Activated B cell treated with CpG ODN at 0.5 μM for 24 hours (primary cell): ENCODE measurements around the gene SERPING1. TPM values are rescaled to one million over a fixed set of nuclear protein-coding genes. Genes with fewer than 3 reads are reported as not detected.

Source experiments
- ATAC-seq: fragments of 200-7000 bp; cut with Tn5 transposase; one replicate; pipeline ENCODE4 v1.10.0; 2021; ENCODE audit warnings: low read depth, mild to moderate bottlenecking, moderate library complexity
- CTCF ChIA-PET: fragments of 350-600 bp; sonication (Branson Sonifier 250); formaldehyde crosslinking; loops from one replicate; lab custom pipeline; 2021; ENCODE audit warnings: antibody characterized with exemption; lab: Charles Lee
- POLR2A ChIA-PET: fragments of 350-600 bp; sonication (Branson Sonifier 250); formaldehyde crosslinking; loops from one replicate; lab custom pipeline; 2021; ENCODE audit warnings: antibody characterized with exemption; lab: Charles Lee
- DNase-seq: peaks from one replicate; pipeline ENCODE4 v3.0.0; 2022
- H3K27ac Mint-ChIP-seq: one replicate; pipeline ENCODE4 v1.8.0; 2020; ENCODE audit warnings: mixed read lengths
- H3K27me3 Mint-ChIP-seq: one replicate; pipeline ENCODE4 v1.8.0; 2021; ENCODE audit warnings: mixed read lengths
- H3K36me3 Mint-ChIP-seq: one replicate; pipeline ENCODE4 v1.8.0; 2021; ENCODE audit warnings: low read depth, mixed read lengths
- H3K4me1 Mint-ChIP-seq: one replicate; pipeline ENCODE4 v1.8.0; 2021; ENCODE audit warnings: mixed read lengths
- H3K4me3 Mint-ChIP-seq: one replicate; pipeline ENCODE4 v1.8.0; 2020; ENCODE audit warnings: mild to moderate bottlenecking, mixed read lengths
- H3K9me3 Mint-ChIP-seq: one replicate; pipeline ENCODE4 v1.8.0; 2020; ENCODE audit warnings: mixed read lengths
- CTCF ChIP-seq: fragments of 200-600 bp; IDR thresholded peaks from one replicate; pipeline ENCODE4 v1.8.0; 2022; ENCODE audit warnings: antibody characterized with exemption, mild to moderate bottlenecking
- intact Hi-C: fragments of 100-400 bp; cut with micrococcal nuclease; formaldehyde crosslinking; loops from one replicate; pipeline ENCODE4 v1.15.1; 2024
- total RNA-seq: library from RNA; stranded (reverse); gene quantifications from 2 replicates; pipeline ENCODE4 v1.2.3, GENCODE V29; 2022

Gene SERPING1
- total RNA-seq, result not detected in 2 replicates

GRCh38 chr11:57597461-57597915 lies at the start of gene SERPING1:
TSS of gene SERPING1 (plus strand) at chr11:57597685. CDS start at chr11:57598271, 586 bp downstream.
- ATAC-seq, result no peak
- Mint-ChIP-seq H3K4me3 (no peak within 1 kb of the TSS), H3K4me1 (no peaks in the 10 kb centered on the region), H3K27me3 (peaks cover 48% of the 10 kb centered on the region), H3K36me3 (no peaks in the 10 kb centered on the region), H3K9me3 (no peaks in the 10 kb centered on the region), H3K27ac (no peak within 1 kb of the TSS)
- intact Hi-C loops, result no loop called here
- no peak for TF ChIP-seq CTCF
- POLR2A ChIA-PET, result no interaction called here
- no peak for DNase-seq
- CTCF ChIA-PET, result no interaction called here

GRCh38 chr11:57547854-57548377 lies 49.6 kb upstream of the SERPING1 start:
- CTCF ChIA-PET, result interaction anchor here (0.9 to 1.9 kb wide), 5 partner anchors 20 to 92 kb away, joined by 3 to 9 read pairs (median 4); partner anchors contain the start of gene UBE2L6
- no peaks in the 10 kb centered on the region for H3K27me3 Mint-ChIP-seq
- DNase-seq, result peak; percentile 33
- POLR2A ChIA-PET, result interaction anchor here (0.5 to 1.9 kb wide), 7 partner anchors 17 to 223 kb away, joined by 3 to 16 read pairs (median 4); partner anchors contain the start of genes SSRP1, TIMM10, TNKS1BP1 and UBE2L6
- H3K9me3 Mint-ChIP-seq, result no peaks in the 10 kb centered on the region
- peak; percentile 99 for ATAC-seq
- peak overlapping the region; percentile 24 for H3K4me3 Mint-ChIP-seq
- intact Hi-C loops, result loop anchor here (1.0 to 2.0 kb wide), 2 partner anchors 17 to 19 kb away; partner anchors contain the start of gene UBE2L6
- H3K36me3 Mint-ChIP-seq, result peaks cover 42% of the 10 kb centered on the region
- H3K4me1 Mint-ChIP-seq, result peaks cover 20% of the 10 kb centered on the region
- TF ChIP-seq CTCF, result no peak
- peak overlapping the region; percentile 80 for H3K27ac Mint-ChIP-seq

GRCh38 chr11:57549983-57550382 lies 47.5 kb upstream of the SERPING1 start:
- intact Hi-C loops, result loop anchor here (2.0 kb wide), 1 partner anchor 17 kb away; the partner anchor contains the start of gene UBE2L6
- H3K4me3 Mint-ChIP-seq, result no peak overlapping the region
- H3K36me3 Mint-ChIP-seq, result peaks cover 62% of the 10 kb centered on the region
- ChIA-PET CTCF (interaction anchor here (0.6 to 1.0 kb wide), 2 partner anchors 18 to 200 kb away, joined by 4 to 5 read pairs; partner anchors contain the start of gene UBE2L6), POLR2A (no interaction called here)
- H3K4me1 Mint-ChIP-seq, result peaks cover 20% of the 10 kb centered on the region
- no peak for ATAC-seq
- H3K9me3 Mint-ChIP-seq, result no peaks in the 10 kb centered on the region
- no peaks in the 10 kb centered on the region for H3K27me3 Mint-ChIP-seq
- no peak for DNase-seq
- no peak overlapping the region for H3K27ac Mint-ChIP-seq
- no peak for TF ChIP-seq CTCF

- ATAC-seq, result no peak
- no peak for TF ChIP-seq CTCF
- Mint-ChIP-seq H3K27me3 (no peaks in the 10 kb centered on the region), H3K9me3 (no peaks in the 10 kb centered on the region), H3K4me3 (no peak overlapping the region), H3K27ac (no peak overlapping the region), H3K4me1 (peaks cover 16% of the 10 kb centered on the region), H3K36me3 (peaks cover 79% of the 10 kb centered on the region)
- intact Hi-C loops, result no loop called here
- POLR2A ChIA-PET, result no interaction called here
- DNase-seq, result no peak
- CTCF ChIA-PET, result no interaction called here
Observed at GRCh38 chr11:57551941-57552340, 45.5 kb upstream of the SERPING1 start.

- Mint-ChIP-seq H3K9me3 (no peaks in the 10 kb centered on the region), H3K27me3 (no peaks in the 10 kb centered on the region), H3K4me3 (no peak overlapping the region), H3K27ac (no peak overlapping the region), H3K36me3 (peaks cover 85% of the 10 kb centered on the region), H3K4me1 (peaks cover 11% of the 10 kb centered on the region)
- ATAC-seq (no peak), DNase-seq (no peak)
- intact Hi-C loops, result no loop called here
- TF ChIP-seq CTCF, result no peak
- ChIA-PET POLR2A (no interaction called here), CTCF (no interaction called here)
Observed at GRCh38 chr11:57552479-57552878, 45.0 kb upstream of the SERPING1 start.
